HUDEP-2 (cell line): ENCODE data around the gene JAML.

Experiments
- DNase-seq, 76 experiments: peaks; one replicate each; lab custom pipeline; 2025; ENCODE audit not compliant: unreplicated experiment in 76 of 76; lab: John Stamatoyannopoulos, UW

JAML gene

DNA sequence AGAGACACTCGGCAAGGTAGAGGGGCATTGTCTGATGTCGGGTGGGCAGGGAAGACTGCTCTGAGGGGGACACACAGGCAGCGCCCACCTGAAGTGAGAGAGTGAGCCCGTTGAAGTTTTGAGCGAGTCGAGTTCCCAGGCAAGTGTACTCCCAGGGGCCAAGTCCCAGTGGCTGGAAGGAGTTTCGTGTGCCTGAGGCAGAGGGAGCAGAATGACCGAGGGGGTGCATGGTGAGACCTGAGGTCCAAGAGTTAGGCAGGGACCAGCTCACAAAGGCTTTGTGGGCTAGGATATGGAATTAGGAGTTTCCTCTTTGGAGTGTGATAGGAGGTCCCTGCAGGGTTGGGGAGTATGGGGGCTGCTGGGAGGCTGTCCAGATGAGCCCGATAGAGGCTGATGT is 54.6 kb downstream of the JAML start:
- no peak for DNase-seq

- DNase-seq: no peak
Observed at GRCh38 chr11:118169300-118170140, 55.3 kb downstream of the JAML start.

DNA sequence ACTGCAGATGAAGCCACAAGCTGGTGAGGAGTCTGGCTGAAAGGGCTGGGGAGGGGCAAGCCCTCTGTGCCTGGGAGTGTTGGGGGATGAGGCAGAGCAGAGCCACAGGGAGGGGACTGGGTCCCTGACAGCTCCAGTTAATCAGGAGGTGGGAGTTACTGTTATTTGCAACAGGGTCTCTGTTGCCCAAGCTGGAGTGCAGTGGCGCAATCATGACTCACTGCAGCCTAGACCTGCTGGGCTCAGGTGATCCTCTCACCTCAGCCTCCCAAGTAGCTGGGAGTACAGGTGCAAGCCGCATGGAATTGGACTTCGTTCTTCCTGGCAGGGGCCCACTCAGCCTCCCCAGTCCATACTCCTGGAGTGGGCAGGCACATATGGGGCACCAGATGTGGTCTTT is 56.1 kb downstream of the JAML start:
- no peak for DNase-seq

DNA sequence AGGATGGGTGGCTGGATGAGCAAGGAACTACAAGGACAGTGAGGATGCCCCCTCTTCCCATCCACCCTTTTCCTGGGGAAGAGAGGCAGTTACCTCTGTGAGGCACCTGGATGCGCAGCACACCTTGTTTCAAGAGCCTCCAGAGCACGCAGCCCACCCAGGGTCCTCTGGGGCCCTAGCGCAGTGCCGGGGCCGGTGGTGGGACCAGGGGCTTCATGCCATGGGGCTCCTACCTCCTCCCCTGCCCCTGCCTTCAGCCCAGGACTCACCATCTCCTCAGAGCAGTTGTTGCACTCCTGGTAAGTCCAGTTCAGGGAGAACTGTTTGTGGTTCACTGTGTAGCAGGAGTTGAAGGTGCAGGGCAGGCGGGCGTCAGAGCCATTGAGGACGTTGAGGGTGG is 56.5 kb downstream of the JAML start:
- DNase-seq: no peak

DNA sequence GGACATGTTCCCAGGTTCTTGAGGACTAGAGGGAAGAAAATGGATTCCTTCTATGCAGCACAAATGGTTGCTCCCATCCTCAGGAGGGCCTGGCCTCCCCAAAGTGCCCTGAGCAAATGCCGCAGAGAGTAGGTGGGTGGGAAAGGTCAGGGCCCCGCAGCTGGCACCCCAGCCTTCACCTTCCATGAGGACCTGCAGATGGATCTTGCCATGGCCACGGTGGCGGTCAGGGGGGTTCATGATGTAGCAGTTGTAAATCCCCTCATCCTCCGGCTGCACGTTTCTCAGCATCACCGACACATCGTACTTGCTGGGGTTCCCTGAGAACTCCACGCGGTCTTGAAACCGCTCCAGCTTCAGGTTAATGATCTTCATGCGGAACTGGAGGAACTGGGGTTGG is 56.9 kb downstream of the JAML start:
- no peak for DNase-seq

DNA sequence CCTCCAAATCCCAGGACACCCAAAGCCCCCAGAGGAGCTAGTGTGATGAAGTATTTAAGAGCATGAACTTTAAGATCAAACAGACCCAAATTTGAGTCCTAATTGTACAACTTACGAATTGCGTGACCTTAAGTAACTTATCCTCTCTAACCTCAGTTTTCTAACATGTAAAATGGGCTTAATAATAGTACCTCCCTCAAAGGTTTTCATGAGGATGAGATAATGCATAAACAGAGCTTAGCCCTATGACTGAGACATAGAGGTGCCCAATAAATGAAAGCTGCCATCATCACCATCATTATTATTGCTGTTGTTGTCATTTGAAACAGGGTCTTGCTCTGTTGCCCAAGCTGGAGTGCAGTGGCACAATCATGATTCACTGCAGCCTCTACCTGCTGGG is 57.6 kb downstream of the JAML start:
- no peak for DNase-seq

GRCh38 chr11:118166641-118167040 is 58.2 kb downstream of the JAML start:
- no peak for DNase-seq

GRCh38 chr11:118164885-118165284 is 59.9 kb downstream of the JAML start:
- DNase-seq: no peak

GRCh38 chr11:118163494-118163893 is 61.3 kb downstream of the JAML start:
- no peak for DNase-seq

- no peak for DNase-seq
Observed at GRCh38 chr11:118162846-118163245, 62.0 kb downstream of the JAML start.

- no peak for DNase-seq
Observed at GRCh38 chr11:118161786-118162185, 63.0 kb downstream of the JAML start.

GRCh38 chr11:118157186-118157895 is 67.5 kb downstream of the JAML start:
- DNase-seq: no peak

DNA sequence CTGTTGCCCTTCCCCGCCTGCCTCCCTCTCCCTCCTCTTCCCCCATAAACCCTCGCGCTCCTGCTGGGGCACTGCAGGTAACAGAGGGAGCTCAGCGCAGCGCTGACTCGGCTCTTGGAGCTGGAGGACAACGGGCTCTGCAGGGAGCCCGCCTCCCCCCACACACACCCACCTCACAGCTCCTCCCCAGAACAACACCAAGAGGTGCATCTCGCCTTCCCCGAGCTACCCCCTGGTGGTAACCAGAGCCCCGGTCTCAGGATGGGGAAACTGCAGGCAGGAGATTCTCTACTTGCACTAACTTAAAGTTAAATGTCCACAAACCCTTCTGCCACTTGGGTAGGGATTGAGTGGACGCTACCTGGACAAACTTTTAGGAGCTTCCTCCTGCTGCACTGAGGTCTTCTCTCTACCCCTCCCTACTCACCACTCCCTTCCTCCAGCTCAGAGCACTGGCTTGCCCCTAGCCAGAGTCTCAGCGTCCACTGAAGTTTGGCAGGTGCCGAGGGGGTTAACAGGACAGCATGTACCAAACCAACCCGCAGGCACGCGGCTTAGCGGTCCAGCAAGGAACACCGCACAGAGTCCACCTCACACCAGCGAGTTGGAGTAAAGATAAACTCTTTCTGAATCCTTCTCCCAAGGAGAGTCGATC is 68.2 kb downstream of the JAML start:
- no peak for DNase-seq

- DNase-seq: no peak
Observed at GRCh38 chr11:118155776-118156530, 68.9 kb downstream of the JAML start.

- no peak for DNase-seq
Observed at GRCh38 chr11:118154641-118155040, 70.2 kb downstream of the JAML start.

DNA sequence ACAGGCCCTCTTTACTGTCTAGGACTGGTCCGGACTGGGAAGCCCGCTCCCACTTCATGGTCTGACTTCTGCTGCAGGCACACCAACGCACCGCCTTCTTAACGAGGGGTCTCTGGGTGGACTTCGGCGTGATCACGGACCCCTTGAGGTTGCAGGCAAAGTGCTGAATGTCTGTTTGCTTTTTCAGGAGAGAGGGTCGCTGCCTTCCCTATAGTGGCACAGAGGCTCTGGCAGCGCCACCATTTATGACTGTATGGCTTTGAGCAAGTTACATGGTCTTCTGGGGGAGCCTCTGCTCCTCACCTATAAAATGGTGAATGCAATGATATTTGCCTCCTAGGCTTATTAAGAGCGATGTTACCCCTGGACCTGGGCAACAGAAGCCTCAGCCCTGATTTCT is 70.8 kb downstream of the JAML start:
- DNase-seq: no peak

GRCh38 chr11:118153516-118153915 is 71.3 kb downstream of the JAML start:
- DNase-seq: no peak

DNA sequence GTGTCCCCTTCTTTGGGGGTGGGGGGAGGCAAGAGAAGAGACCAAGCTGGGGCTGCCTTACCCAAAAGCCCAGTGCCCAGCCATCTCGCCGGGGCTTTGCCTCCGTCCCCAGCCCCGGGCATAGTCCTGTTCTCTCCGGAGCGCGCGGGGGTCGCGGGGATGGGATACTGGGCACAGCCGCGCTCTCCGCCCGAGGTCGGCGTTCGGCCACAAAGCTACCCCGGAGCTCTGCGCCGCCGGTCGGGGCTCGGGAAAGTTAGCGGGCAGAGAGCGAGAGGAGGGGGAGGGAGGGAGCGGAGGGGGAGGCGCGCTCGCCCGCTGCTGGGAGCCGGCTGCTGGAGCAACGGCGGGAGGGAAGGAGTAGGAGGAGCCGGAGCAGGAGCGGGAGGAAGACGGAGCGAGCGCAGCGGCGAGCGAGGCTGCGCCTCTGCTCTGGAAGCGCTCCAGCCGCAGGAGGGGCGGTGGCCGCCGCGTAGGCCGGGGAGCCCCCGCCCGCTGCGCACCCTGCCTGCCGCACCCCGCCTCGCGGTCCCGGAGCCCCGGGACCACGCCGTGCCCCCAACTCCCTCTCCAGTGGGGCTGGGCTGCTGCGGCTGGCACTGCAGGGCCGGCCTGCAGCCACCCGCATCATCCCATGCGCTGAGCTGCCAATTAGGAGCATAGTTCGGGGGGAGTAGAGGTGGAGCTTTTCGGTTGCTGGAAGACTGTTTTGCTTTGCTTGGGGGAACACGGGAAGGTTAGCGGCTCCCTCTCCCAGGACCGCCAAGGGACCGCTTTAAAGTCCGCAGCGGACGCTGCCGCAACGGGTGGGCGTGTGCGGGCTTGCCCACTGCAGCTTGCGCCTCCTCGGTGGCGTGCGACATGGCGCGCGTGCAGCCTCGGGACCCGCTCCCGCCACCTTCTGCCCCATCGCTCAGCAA is 72.0 kb downstream of the JAML start, which contains the start of gene SCN4B:
SCN4B (minus strand) TSS at position 272 of the 920 bp plus-strand sequence; CDS start at position 122, 150 bp downstream.
- no peak for DNase-seq

GRCh38 chr11:118152020-118152551 is 72.7 kb downstream of the JAML start:
- DNase-seq: no peak
